Activated T-cell treated with anti-CD3 and anti-CD28 coated beads, Interleukin-2, amount 50 U/mL, for 72 hours (primary cell): Measurements from ENCODE around the gene CLEC18A. TPM values are rescaled to one million over a fixed set of nuclear protein-coding genes. Genes with fewer than 3 reads are reported as not detected.

Experiments used
- ATAC-seq, 2 donors: fragments of 150-1000 bp; cut with Tn5 transposase; replicated peaks in 1 of 2; 2 replicates each; pipeline ENCODE4 v1.10.0; 2021; ENCODE audit warnings: moderate library complexity in 2 of 2, mild to moderate bottlenecking in 1 of 2
- DNase-seq, 2 donors: peaks; one replicate each; pipeline ENCODE4 v3.0.0; 2021 to 2022; ENCODE audit warnings: mixed read lengths in 1 of 2
- H3K27ac Mint-ChIP-seq: one replicate; pipeline ENCODE4 v1.8.0; 2022; ENCODE audit warnings: mild to moderate bottlenecking, moderate library complexity, mixed read lengths
- H3K27me3 Mint-ChIP-seq: one replicate; pipeline ENCODE4 v1.8.0; 2022; ENCODE audit warnings: low read depth, mixed read lengths
- H3K36me3 Mint-ChIP-seq, 2 donors: one replicate each; pipeline ENCODE4 v1.8.0; 2022; ENCODE audit warnings: mixed read lengths in 2 of 2, mild to moderate bottlenecking in 1 of 2; ENCODE audit not compliant: insufficient read depth in 2 of 2
- H3K4me1 Mint-ChIP-seq: one replicate; pipeline ENCODE4 v1.8.0; 2022; ENCODE audit warnings: low read depth, mixed read lengths
- H3K4me3 Mint-ChIP-seq, 2 donors: one replicate each; pipeline ENCODE4 v1.8.0; 2022; ENCODE audit warnings: mild to moderate bottlenecking in 2 of 2, mixed read lengths in 2 of 2, moderate library complexity in 2 of 2
- H3K9me3 Mint-ChIP-seq, 2 donors: one replicate each; pipeline ENCODE4 v1.8.0; 2022; ENCODE audit warnings: mixed read lengths in 2 of 2
- total RNA-seq, 2 donors: library from RNA; stranded (reverse); gene quantifications; one replicate each; pipeline ENCODE4 v1.2.3, GENCODE V29; 2022

CLEC18A gene
- total RNA-seq, 2 donors from 2014 or later, result 1.6 to 2.2 TPM

GRCh38 chr16:69934751-69935150 is 16.4 kb upstream of the CLEC18A start:
- no peaks in the 10 kb centered on the region for H3K27me3 Mint-ChIP-seq
- no peak for ATAC-seq

GRCh38 chr16:69935278-69935711 is 15.8 kb upstream of the CLEC18A start:
- H3K4me3 Mint-ChIP-seq, result no peak overlapping the region
- H3K9me3 Mint-ChIP-seq, result no peaks in the 10 kb centered on the region
- no peaks in the 10 kb centered on the region for H3K4me1 Mint-ChIP-seq
- peaks cover 0 to 5% of the 10 kb centered on the region in 2 donors for H3K36me3 Mint-ChIP-seq
- no peak for DNase-seq
- no peak for ATAC-seq
- H3K27ac Mint-ChIP-seq, result no peak overlapping the region
- no peaks in the 10 kb centered on the region for H3K27me3 Mint-ChIP-seq

More at GRCh38 chr16:69934751-69935150, 16.4 kb upstream of the CLEC18A start:
- no peak for DNase-seq
- Mint-ChIP-seq H3K9me3 (no peaks in the 10 kb centered on the region), H3K4me1 (no peaks in the 10 kb centered on the region), H3K36me3 (peaks cover 0 to 4% of the 10 kb centered on the region in 2 donors), H3K27ac (no peak overlapping the region), H3K4me3 (no peak overlapping the region)

GRCh38 chr16:69935740-69936139 is 15.4 kb upstream of the CLEC18A start:
- DNase-seq (no peak), ATAC-seq (no peak)
- no peaks in the 10 kb centered on the region for H3K4me1 Mint-ChIP-seq
- H3K27me3 Mint-ChIP-seq, result no peaks in the 10 kb centered on the region
- H3K36me3 Mint-ChIP-seq, result peaks cover 0 to 5% of the 10 kb centered on the region in 2 donors
- H3K27ac Mint-ChIP-seq, result no peak overlapping the region
- no peaks in the 10 kb centered on the region for H3K9me3 Mint-ChIP-seq
- no peak overlapping the region for H3K4me3 Mint-ChIP-seq

GRCh38 chr16:69936252-69936651 is 14.9 kb upstream of the CLEC18A start:
- no peak for ATAC-seq
- Mint-ChIP-seq H3K4me3 (no peak overlapping the region), H3K27ac (no peak overlapping the region), H3K27me3 (no peaks in the 10 kb centered on the region), H3K36me3 (peaks cover 0 to 5% of the 10 kb centered on the region in 2 donors), H3K4me1 (no peaks in the 10 kb centered on the region), H3K9me3 (no peaks in the 10 kb centered on the region)
- no peak for DNase-seq

GRCh38 chr16:69936751-69937211 is 14.4 kb upstream of the CLEC18A start:
- H3K27me3 Mint-ChIP-seq, result no peaks in the 10 kb centered on the region
- H3K4me3 Mint-ChIP-seq, result no peak overlapping the region
- no peaks in the 10 kb centered on the region for H3K9me3 Mint-ChIP-seq
- peaks cover 0 to 5% of the 10 kb centered on the region in 2 donors for H3K36me3 Mint-ChIP-seq
- no peak for ATAC-seq
- no peak overlapping the region for H3K27ac Mint-ChIP-seq
- no peaks in the 10 kb centered on the region for H3K4me1 Mint-ChIP-seq
- DNase-seq, result no peak

- Mint-ChIP-seq H3K4me1 (no peaks in the 10 kb centered on the region), H3K4me3 (no peak overlapping the region), H3K9me3 (no peaks in the 10 kb centered on the region), H3K36me3 (peaks cover 0 to 5% of the 10 kb centered on the region in 2 donors), H3K27ac (no peak overlapping the region), H3K27me3 (no peaks in the 10 kb centered on the region)
- no peak for DNase-seq
- ATAC-seq, result no peak
These were observed 13.6 kb upstream of the CLEC18A start for GRCh38 chr16:69937465-69937951.

GRCh38 chr16:69938981-69939820 is 11.9 kb upstream of the CLEC18A start:
- Mint-ChIP-seq H3K4me1 (no peaks in the 10 kb centered on the region), H3K27me3 (no peaks in the 10 kb centered on the region), H3K9me3 (no peaks in the 10 kb centered on the region), H3K27ac (no peak overlapping the region), H3K4me3 (no peak overlapping the region), H3K36me3 (peaks cover 0 to 5% of the 10 kb centered on the region in 2 donors)
- ATAC-seq (no peak), DNase-seq (no peak)

- no peak for DNase-seq
- Mint-ChIP-seq H3K27me3 (no peaks in the 10 kb centered on the region), H3K9me3 (no peaks in the 10 kb centered on the region), H3K4me3 (no peak overlapping the region), H3K4me1 (no peaks in the 10 kb centered on the region), H3K27ac (no peak overlapping the region), H3K36me3 (peaks cover 0 to 5% of the 10 kb centered on the region in 2 donors)
- no peak for ATAC-seq
These were observed 11.1 kb upstream of the CLEC18A start for GRCh38 chr16:69939821-69940585.

GRCh38 chr16:69940676-69941075 is 10.5 kb upstream of the CLEC18A start:
- DNase-seq (no peak), ATAC-seq (no peak)
- H3K27ac Mint-ChIP-seq, result no peak overlapping the region
- H3K27me3 Mint-ChIP-seq, result no peaks in the 10 kb centered on the region
- H3K4me3 Mint-ChIP-seq, result no peak overlapping the region
- no peaks in the 10 kb centered on the region for H3K4me1 Mint-ChIP-seq
- H3K36me3 Mint-ChIP-seq, result peaks cover 0 to 5% of the 10 kb centered on the region in 2 donors
- H3K9me3 Mint-ChIP-seq, result no peaks in the 10 kb centered on the region

- DNase-seq (no peak), ATAC-seq (no peak)
- Mint-ChIP-seq H3K9me3 (no peaks in the 10 kb centered on the region), H3K27ac (no peak overlapping the region), H3K36me3 (peaks cover 0 to 5% of the 10 kb centered on the region in 2 donors), H3K4me1 (no peaks in the 10 kb centered on the region), H3K4me3 (no peak overlapping the region), H3K27me3 (no peaks in the 10 kb centered on the region)
These were observed 9.7 kb upstream of the CLEC18A start for GRCh38 chr16:69941251-69942098.

GRCh38 chr16:69942099-69942491 is 9.0 kb upstream of the CLEC18A start:
- H3K4me1 Mint-ChIP-seq, result no peaks in the 10 kb centered on the region
- no peaks in the 10 kb centered on the region for H3K27me3 Mint-ChIP-seq
- peaks cover 0 to 5% of the 10 kb centered on the region in 2 donors for H3K36me3 Mint-ChIP-seq
- ATAC-seq (no peak), DNase-seq (no peak)
- H3K9me3 Mint-ChIP-seq, result no peaks in the 10 kb centered on the region
- no peak overlapping the region for H3K27ac Mint-ChIP-seq
- no peak overlapping the region for H3K4me3 Mint-ChIP-seq

GRCh38 chr16:69942627-69943170 is 8.4 kb upstream of the CLEC18A start:
- Mint-ChIP-seq H3K27me3 (no peaks in the 10 kb centered on the region), H3K27ac (no peak overlapping the region), H3K4me1 (no peaks in the 10 kb centered on the region), H3K4me3 (no peak overlapping the region), H3K36me3 (peaks cover 0 to 3% of the 10 kb centered on the region in 2 donors), H3K9me3 (no peaks in the 10 kb centered on the region)
- ATAC-seq (no peak), DNase-seq (no peak)
